Measurements from ENCODE around the gene VWA3B.
A peak's percentile ranks its signal among the peaks of the same experiment; 100 is the strongest.

The VWA3B gene, protein sequence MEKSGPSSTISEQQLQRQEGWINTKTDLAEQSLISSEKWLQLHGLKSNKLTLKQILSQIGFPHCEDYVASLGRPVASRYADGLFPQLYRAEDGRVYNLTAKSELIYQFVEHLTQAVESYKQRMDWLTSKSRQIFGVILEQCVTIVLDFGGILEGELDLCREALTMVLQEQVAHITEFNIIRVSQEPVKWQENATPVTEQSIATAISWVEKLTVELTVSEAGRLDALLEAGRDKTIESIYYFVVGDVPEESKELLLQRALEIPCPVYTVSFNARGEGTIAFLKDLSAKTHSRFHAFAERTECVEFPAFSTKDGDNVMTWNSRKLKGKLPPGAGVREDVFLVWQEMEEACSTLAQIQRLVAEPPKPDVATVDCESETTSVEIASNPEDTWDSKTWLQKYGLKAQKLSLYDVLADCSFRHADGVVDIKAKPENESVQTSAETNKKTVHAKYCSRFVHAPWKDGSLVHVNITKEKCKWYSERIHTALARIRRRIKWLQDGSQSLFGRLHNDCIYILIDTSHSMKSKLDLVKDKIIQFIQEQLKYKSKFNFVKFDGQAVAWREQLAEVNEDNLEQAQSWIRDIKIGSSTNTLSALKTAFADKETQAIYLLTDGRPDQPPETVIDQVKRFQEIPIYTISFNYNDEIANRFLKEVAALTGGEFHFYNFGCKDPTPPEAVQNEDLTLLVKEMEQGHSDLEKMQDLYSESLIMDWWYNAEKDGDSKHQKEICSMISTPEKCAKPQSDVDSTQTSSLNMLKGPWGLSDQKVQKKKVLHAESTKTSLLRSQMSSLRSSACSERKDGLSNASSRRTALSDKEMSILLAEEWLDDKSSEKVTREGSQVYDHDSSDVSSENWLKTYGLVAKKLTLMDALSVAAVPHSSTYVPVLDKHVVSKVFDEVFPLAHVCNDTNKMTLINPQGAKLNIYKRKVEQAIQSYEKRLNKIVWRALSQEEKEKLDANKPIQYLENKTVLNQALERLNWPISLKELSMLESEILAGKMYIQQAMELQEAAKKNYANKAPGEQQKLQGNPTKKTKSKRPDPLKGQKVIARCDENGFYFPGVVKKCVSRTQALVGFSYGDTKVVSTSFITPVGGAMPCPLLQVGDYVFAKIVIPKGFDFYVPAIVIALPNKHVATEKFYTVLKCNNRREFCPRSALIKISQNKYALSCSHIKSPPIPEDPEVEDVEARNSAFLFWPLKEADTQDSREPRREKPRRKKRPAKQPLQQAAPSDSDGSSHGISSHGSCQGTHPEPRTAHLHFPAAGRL (N-terminal part only)

GRCh38 chr2:98086491-98087446, at the start of gene VWA3B:
TSS of gene VWA3B (plus strand) at chr2:98087167. CDS start at chr2:98093093, 5,926 bp downstream.
- Histone ChIP-seq H3K27ac (peak within 1 kb of the TSS in 1 of 2 donors; percentile 15), H3K4me1 (peaks cover 0 to 16% (median 10%) of the 10 kb centered on the region in 4 donors), H3K9me3 (no peaks in the 10 kb centered on the region), H3K27me3 (peaks cover 0 to 15% of the 10 kb centered on the region in 2 donors), H3K36me3 (no peaks in the 10 kb centered on the region), H3K4me3 (peak within 1 kb of the TSS; percentile 48 to 51)
- no peak for TF ChIP-seq CTCF (IDR thresholded peaks at IDR 0.05)
- intact Hi-C loops (cut with DNase I; ENCODE audit: low total_unique reads): loop anchor here (10.0 kb wide), 1 partner anchor 58 kb away; no protein-coding TSS in a partner anchor
- peak in 1 of 2 donors; percentile 66 for DNase-seq

- H3K9me3 ChIP-seq: no peaks in the 10 kb centered on the region
- intact Hi-C loops (cut with DNase I; ENCODE audit: low total_unique reads): no loop called here
- peak overlapping the region in 1 of 2 donors; percentile 30 for H3K27ac ChIP-seq
- H3K27me3 ChIP-seq: no peaks in the 10 kb centered on the region
- no peak for DNase-seq
- no peak overlapping the region for H3K4me3 ChIP-seq
- TF ChIP-seq CTCF (IDR thresholded peaks at IDR 0.05): no peak
- H3K4me1 ChIP-seq: peaks cover 0 to 45% (median 13%) of the 10 kb centered on the region in 4 donors
- H3K36me3 ChIP-seq: no peaks in the 10 kb centered on the region
Measured at GRCh38 chr2:98037206-98037605, 49.8 kb upstream of the VWA3B start.

- TF ChIP-seq CTCF (IDR thresholded peaks at IDR 0.05): no peak
- Histone ChIP-seq H3K9me3 (peaks cover 0 to under 1% (median 0%) of the 10 kb centered on the region in 3 donors), H3K27ac (peak overlapping the region in 1 of 2 donors; percentile 30), H3K36me3 (no peaks in the 10 kb centered on the region), H3K27me3 (no peaks in the 10 kb centered on the region), H3K4me3 (no peak overlapping the region), H3K4me1 (peaks cover 0 to 45% (median 13%) of the 10 kb centered on the region in 4 donors)
- no peak for DNase-seq
- intact Hi-C loops (cut with DNase I; ENCODE audit: low total_unique reads): no loop called here
Measured at GRCh38 chr2:98037666-98038336, 49.2 kb upstream of the VWA3B start.

- H3K36me3 ChIP-seq: no peaks in the 10 kb centered on the region
Measured at GRCh38 chr2:98039085-98039756, 47.7 kb upstream of the VWA3B start.

More at GRCh38 chr2:98039085-98039756, 47.7 kb upstream of the VWA3B start:
- no peaks in the 10 kb centered on the region for H3K27me3 ChIP-seq
- TF ChIP-seq CTCF (IDR thresholded peaks at IDR 0.05): no peak
- no peak overlapping the region for H3K27ac ChIP-seq
- peaks cover 0 to 9% (median 0%) of the 10 kb centered on the region in 3 donors for H3K9me3 ChIP-seq
- intact Hi-C loops (cut with DNase I; ENCODE audit: low total_unique reads): no loop called here
- peak in 1 of 2 donors; percentile 32 for DNase-seq
- no peak overlapping the region for H3K4me3 ChIP-seq
- H3K4me1 ChIP-seq: peaks cover 0 to 45% (median 13%) of the 10 kb centered on the region in 4 donors

Measured in tibial artery (tissue), 4 donors.